Measurements from ENCODE around the gene FES. TPM values are rescaled to one million over a fixed set of nuclear protein-coding genes. Genes with fewer than 3 reads are reported as not detected.
A peak's percentile ranks its signal among the peaks of the same experiment; 100 is the strongest.
"Not testable (repeated sequence)": the region's sequence is repeated elsewhere in the genome, so short reads cannot be mapped to it uniquely, and the experiment has no call there.

Gene FES
- total RNA-seq, 2 donors from 2014 or later: 98.5 to 122 TPM

GRCh38 chr15:90868261-90868689 is 16.0 kb upstream of the FES start, which contains the start of gene FURIN:
FURIN (plus strand) TSS chr15:90868588; CDS start chr15:90875741, 7,153 bp downstream.
- Mint-ChIP-seq H3K27me3 (no peaks in the 10 kb centered on the region), H3K4me1 (peaks cover 26% of the 10 kb centered on the region), H3K9me3 (no peaks in the 10 kb centered on the region), H3K4me3 (peak within 1 kb of the TSS; percentile 96), H3K36me3 (ENCODE audit: low read depth) (peaks cover 47% of the 10 kb centered on the region), H3K27ac (peak within 1 kb of the TSS; percentile 100)
- ATAC-seq (replicated peaks): no peak

GRCh38 chr15:90869140-90869541 is 15.2 kb upstream of the FES start:
- H3K27me3 Mint-ChIP-seq: no peaks in the 10 kb centered on the region
- H3K36me3 Mint-ChIP-seq (ENCODE audit: low read depth): peaks cover 56% of the 10 kb centered on the region
- peak overlapping the region; percentile 100 for H3K27ac Mint-ChIP-seq
- H3K4me3 Mint-ChIP-seq: peak overlapping the region; percentile 96
- peak; percentile 0 for ATAC-seq (replicated peaks)
- no peaks in the 10 kb centered on the region for H3K9me3 Mint-ChIP-seq
- H3K4me1 Mint-ChIP-seq: peaks cover 18% of the 10 kb centered on the region

DNA sequence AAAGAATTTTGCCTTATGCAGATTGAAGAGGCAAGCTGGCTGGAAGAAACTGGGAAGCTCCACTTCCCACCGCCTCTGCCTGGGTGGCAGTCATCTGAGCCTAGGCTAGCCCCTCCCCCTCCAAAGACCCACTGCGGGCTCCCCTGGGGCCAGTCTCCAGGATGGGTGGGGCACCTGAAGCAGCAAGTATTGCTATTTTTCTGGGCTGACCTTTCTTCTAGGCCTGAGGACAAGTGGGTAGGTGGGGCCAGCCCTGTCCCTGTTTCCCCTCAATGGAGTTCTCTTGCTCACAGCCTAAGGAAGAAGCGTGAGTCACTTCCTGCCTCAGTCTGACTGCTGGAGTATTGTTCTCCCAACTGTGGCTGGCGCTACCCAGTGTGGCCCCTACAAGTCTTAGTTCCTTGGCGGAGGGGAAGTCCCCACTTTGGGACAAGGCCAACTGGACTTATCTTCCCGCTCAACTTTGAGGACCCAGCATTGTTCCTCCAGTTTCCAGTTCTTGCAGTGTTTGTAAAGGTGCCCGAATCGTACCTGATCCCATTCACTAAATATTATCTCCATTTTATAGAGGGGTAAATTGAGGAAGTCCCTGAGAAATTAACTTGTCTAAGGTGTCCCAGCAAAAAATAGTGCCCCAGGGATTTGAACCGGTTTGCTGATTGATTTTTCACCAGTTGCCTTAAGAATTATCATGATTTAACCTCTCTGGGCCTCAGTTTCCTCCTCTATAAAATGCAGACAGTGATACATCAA is 14.5 kb upstream of the FES start:
- Mint-ChIP-seq H3K27me3 (no peaks in the 10 kb centered on the region), H3K27ac (peak overlapping the region; percentile 100), H3K9me3 (no peaks in the 10 kb centered on the region), H3K4me1 (peaks cover 17% of the 10 kb centered on the region), H3K36me3 (ENCODE audit: low read depth) (peaks cover 62% of the 10 kb centered on the region), H3K4me3 (peak overlapping the region; percentile 96)
- peak; percentile 73 for ATAC-seq (replicated peaks)

GRCh38 chr15:90870354-90871138 is 13.8 kb upstream of the FES start:
- H3K4me3 Mint-ChIP-seq: peak overlapping the region; percentile 96
- H3K9me3 Mint-ChIP-seq: no peaks in the 10 kb centered on the region
- H3K27ac Mint-ChIP-seq: peak overlapping the region; percentile 100
- no peaks in the 10 kb centered on the region for H3K27me3 Mint-ChIP-seq
- peaks cover 17% of the 10 kb centered on the region for H3K4me1 Mint-ChIP-seq
- peaks cover 70% of the 10 kb centered on the region for H3K36me3 Mint-ChIP-seq (ENCODE audit: low read depth)
- ATAC-seq (replicated peaks): no peak

GRCh38 chr15:90871139-90871715 is 13.1 kb upstream of the FES start:
- H3K36me3 Mint-ChIP-seq (ENCODE audit: low read depth): peaks cover 77% of the 10 kb centered on the region

GRCh38 chr15:90871716-90872485 is 12.4 kb upstream of the FES start:
- Mint-ChIP-seq H3K4me1 (peaks cover 18% of the 10 kb centered on the region), H3K36me3 (ENCODE audit: low read depth) (peaks cover 83% of the 10 kb centered on the region), H3K27ac (peak overlapping the region; percentile 98), H3K4me3 (peak overlapping the region; percentile 92), H3K27me3 (no peaks in the 10 kb centered on the region), H3K9me3 (no peaks in the 10 kb centered on the region)
- ATAC-seq (replicated peaks): no peak

More at GRCh38 chr15:90871139-90871715, 13.1 kb upstream of the FES start:
- Mint-ChIP-seq H3K27me3 (no peaks in the 10 kb centered on the region), H3K27ac (peak overlapping the region; percentile 100), H3K4me1 (peaks cover 12% of the 10 kb centered on the region), H3K9me3 (no peaks in the 10 kb centered on the region), H3K4me3 (peak overlapping the region; percentile 96)
- ATAC-seq (replicated peaks): no peak

DNA sequence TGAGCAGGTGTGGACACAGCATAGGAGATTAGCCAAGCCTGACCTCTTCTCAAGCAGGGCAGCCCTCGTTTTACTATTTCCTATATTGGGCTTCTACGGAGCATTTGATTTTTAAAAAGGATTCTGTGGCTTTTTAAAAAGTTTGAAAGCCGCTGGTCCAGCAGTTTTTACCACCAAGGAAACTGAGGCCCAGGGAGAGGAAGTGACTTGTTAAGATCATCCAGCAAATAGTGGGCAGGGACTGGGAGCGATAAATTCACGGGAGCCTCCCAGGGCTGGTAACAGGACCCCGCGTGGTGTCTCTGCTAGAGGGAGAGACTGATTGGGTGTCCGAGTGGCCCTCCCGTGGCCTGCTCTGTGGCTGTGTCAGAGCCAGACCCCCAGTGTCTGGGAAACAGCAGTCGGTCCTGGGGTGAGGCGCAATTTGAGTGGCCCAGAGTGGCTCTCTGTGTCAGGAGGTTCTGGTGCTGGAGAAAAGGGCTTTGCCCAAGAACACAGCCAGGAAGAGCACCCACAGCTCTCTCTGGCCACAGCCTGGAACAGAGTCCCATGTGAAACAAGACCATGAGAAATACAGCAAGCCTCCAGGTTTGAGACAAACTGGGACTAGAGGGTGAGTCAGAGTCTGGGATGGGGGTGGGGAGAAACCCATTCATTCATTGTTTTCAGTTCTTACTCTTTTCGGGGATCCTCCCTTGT is 11.7 kb upstream of the FES start:
- Mint-ChIP-seq H3K36me3 (ENCODE audit: low read depth) (peaks cover 91% of the 10 kb centered on the region), H3K4me3 (peak overlapping the region; percentile 92), H3K4me1 (peaks cover 22% of the 10 kb centered on the region), H3K27ac (peak overlapping the region; percentile 98), H3K27me3 (no peaks in the 10 kb centered on the region), H3K9me3 (no peaks in the 10 kb centered on the region)
- ATAC-seq (replicated peaks): peak; percentile 71

- Mint-ChIP-seq H3K27ac (peak overlapping the region; percentile 98), H3K4me3 (peak overlapping the region; percentile 92), H3K36me3 (ENCODE audit: low read depth) (peaks cover 93% of the 10 kb centered on the region), H3K4me1 (peaks cover 15% of the 10 kb centered on the region), H3K27me3 (no peaks in the 10 kb centered on the region), H3K9me3 (no peaks in the 10 kb centered on the region)
- no peak for ATAC-seq (replicated peaks)
Observed at GRCh38 chr15:90873488-90873997, 10.8 kb upstream of the FES start.

DNA sequence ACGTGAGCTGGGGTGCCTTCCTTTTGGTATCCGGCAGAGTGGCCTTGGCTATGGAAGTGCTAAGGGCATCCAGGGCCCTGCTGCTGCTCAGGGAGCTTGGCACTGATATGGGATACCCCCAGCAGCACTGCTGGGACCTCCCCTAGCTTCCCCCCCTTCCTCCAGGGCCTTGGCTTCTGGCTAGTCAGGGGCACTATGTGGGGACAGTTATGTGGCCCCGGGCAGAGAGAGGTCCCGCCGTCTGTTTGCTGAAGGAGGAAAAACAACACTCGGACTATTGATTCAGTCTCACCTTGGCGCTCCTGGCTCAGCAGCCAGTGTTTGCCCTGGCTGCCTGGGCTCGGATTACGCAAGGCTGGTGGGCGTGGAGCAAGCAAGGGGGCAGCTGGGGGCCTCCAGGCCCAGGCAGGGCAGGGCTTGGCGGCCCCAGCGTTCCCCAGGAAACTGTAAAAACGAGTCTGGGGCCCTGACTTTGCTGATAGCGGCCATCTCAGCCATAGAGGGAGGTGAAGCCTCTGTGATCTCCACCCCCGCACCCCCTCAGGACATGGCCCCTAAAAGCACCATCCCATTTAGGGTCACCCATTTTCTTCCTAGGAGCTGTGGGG is 10.2 kb upstream of the FES start:
- Mint-ChIP-seq H3K36me3 (ENCODE audit: low read depth) (peaks cover 93% of the 10 kb centered on the region), H3K27me3 (no peaks in the 10 kb centered on the region), H3K4me1 (peaks cover 14% of the 10 kb centered on the region), H3K9me3 (no peaks in the 10 kb centered on the region), H3K4me3 (peak overlapping the region; percentile 92), H3K27ac (peak overlapping the region; percentile 98)
- no peak for ATAC-seq (replicated peaks)

GRCh38 chr15:90874986-90875385 is 9.3 kb upstream of the FES start:
- H3K9me3 Mint-ChIP-seq; ATAC-seq (replicated peaks); H3K27me3 Mint-ChIP-seq: not testable (repeated sequence)
- Mint-ChIP-seq H3K36me3 (ENCODE audit: low read depth) (peaks cover 93% of the 10 kb centered on the region), H3K4me1 (peaks cover 14% of the 10 kb centered on the region), H3K27ac (peak overlapping the region; percentile 98), H3K4me3 (peak overlapping the region; percentile 92)

DNA sequence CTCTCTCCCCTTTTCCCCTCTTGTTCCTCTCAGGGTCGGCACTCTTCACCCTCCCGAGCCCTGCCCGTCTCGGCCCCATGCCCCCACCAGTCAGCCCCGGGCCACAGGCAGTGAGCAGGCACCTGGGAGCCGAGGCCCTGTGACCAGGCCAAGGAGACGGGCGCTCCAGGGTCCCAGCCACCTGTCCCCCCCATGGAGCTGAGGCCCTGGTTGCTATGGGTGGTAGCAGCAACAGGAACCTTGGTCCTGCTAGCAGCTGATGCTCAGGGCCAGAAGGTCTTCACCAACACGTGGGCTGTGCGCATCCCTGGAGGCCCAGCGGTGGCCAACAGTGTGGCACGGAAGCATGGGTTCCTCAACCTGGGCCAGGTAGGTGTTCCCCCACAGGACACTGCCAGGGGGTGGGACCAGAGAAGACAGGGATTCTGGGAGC is 8.7 kb upstream of the FES start:
- no peaks in the 10 kb centered on the region for H3K27me3 Mint-ChIP-seq
- H3K9me3 Mint-ChIP-seq: no peaks in the 10 kb centered on the region
- peaks cover 14% of the 10 kb centered on the region for H3K4me1 Mint-ChIP-seq
- peak overlapping the region; percentile 98 for H3K27ac Mint-ChIP-seq
- peak overlapping the region; percentile 92 for H3K4me3 Mint-ChIP-seq
- H3K36me3 Mint-ChIP-seq (ENCODE audit: low read depth): peaks cover 93% of the 10 kb centered on the region
- no peak for ATAC-seq (replicated peaks)

DNA sequence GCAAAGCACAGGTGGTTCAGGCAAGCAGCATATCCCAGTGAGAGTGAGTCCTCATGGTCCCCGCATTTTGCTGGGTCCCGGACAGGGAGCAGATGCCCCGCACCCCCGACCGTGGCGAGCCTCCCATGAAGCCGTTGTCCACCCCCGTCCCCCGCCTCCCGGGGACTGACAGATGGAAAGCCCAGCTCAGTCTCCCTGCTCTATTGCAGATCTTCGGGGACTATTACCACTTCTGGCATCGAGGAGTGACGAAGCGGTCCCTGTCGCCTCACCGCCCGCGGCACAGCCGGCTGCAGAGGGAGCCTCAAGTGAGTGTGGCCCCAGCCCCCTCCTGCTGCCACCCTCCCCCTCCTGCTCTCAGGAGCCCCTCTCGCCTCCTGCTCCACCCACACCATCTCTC is 8.3 kb upstream of the FES start:
- Mint-ChIP-seq H3K9me3 (no peaks in the 10 kb centered on the region), H3K27me3 (no peaks in the 10 kb centered on the region), H3K36me3 (ENCODE audit: low read depth) (peaks cover 93% of the 10 kb centered on the region), H3K4me1 (peaks cover 14% of the 10 kb centered on the region), H3K27ac (peak overlapping the region; percentile 98), H3K4me3 (peak overlapping the region; percentile 92)
- ATAC-seq (replicated peaks): no peak
